KOPT-K1 (cell line): ENCODE measurements around the gene CBX4.

Experiments
- H3K27ac ChIP-seq: fragments of 200-600 bp; sonication (generic); 2 replicates; pipeline ENCODE4 v1.5.1; 2016; ENCODE audit warnings: antibody characterized with exemption, mild to moderate bottlenecking, low read depth, low read length; ENCODE audit not compliant: poor library complexity, severe bottlenecking
- H3K36me3 ChIP-seq: fragments of 200-600 bp; sonication (generic); 2 replicates; pipeline ENCODE4 v1.5.1; 2017; ENCODE audit warnings: antibody characterized with exemption, mild to moderate bottlenecking, low read length, moderate library complexity; ENCODE audit not compliant: insufficient read depth
- H3K9me3 ChIP-seq: fragments of 200-600 bp; sonication (generic); 2 replicates; pipeline ENCODE4 v1.5.1; 2017; ENCODE audit warnings: antibody characterized with exemption, low read length, mild to moderate bottlenecking; ENCODE audit not compliant: insufficient read depth, poor library complexity, severe bottlenecking

CBX4 gene

GRCh38 chr17:79837888-79838521 lies 1.2 kb downstream of the CBX4 start:
- Histone ChIP-seq H3K36me3 (peaks cover 35% of the 10 kb centered on the region), H3K27ac (peak overlapping the region; percentile 76), H3K9me3 (peaks cover 6% of the 10 kb centered on the region)

- H3K9me3 ChIP-seq = no peaks in the 10 kb centered on the region
- peaks cover 37% of the 10 kb centered on the region for H3K36me3 ChIP-seq
- peak overlapping the region; percentile 76 for H3K27ac ChIP-seq
These were observed 2.0 kb downstream of the CBX4 start for GRCh38 chr17:79836972-79837887.

- H3K9me3 ChIP-seq = no peaks in the 10 kb centered on the region
- H3K36me3 ChIP-seq = peaks cover 37% of the 10 kb centered on the region
- peak overlapping the region; percentile 76 for H3K27ac ChIP-seq
These were observed 2.7 kb downstream of the CBX4 start for GRCh38 chr17:79836510-79836971.

GRCh38 chr17:79835953-79836509 lies 3.2 kb downstream of the CBX4 start:
- no peaks in the 10 kb centered on the region for H3K9me3 ChIP-seq
- peak overlapping the region; percentile 76 for H3K27ac ChIP-seq
- peaks cover 37% of the 10 kb centered on the region for H3K36me3 ChIP-seq

- H3K9me3 ChIP-seq = no peaks in the 10 kb centered on the region
- H3K36me3 ChIP-seq = peaks cover 37% of the 10 kb centered on the region
- H3K27ac ChIP-seq = no peak overlapping the region
These were observed 3.8 kb downstream of the CBX4 start for GRCh38 chr17:79835470-79835899.

GRCh38 chr17:79834565-79835469 lies 4.4 kb downstream of the CBX4 start:
- Histone ChIP-seq H3K27ac (no peak overlapping the region), H3K36me3 (peaks cover 37% of the 10 kb centered on the region), H3K9me3 (no peaks in the 10 kb centered on the region)

- H3K27ac ChIP-seq = no peak overlapping the region
- no peaks in the 10 kb centered on the region for H3K9me3 ChIP-seq
- peaks cover 37% of the 10 kb centered on the region for H3K36me3 ChIP-seq
These were observed 5.3 kb downstream of the CBX4 start for GRCh38 chr17:79833744-79834564.

- Histone ChIP-seq H3K9me3 (no peaks in the 10 kb centered on the region), H3K27ac (no peak overlapping the region), H3K36me3 (peaks cover 37% of the 10 kb centered on the region)
These were observed 6.2 kb downstream of the CBX4 start for GRCh38 chr17:79833110-79833450.

GRCh38 chr17:79832218-79833109 lies 6.8 kb downstream of the CBX4 start:
- H3K9me3 ChIP-seq = no peaks in the 10 kb centered on the region
- H3K36me3 ChIP-seq = peaks cover 37% of the 10 kb centered on the region
- H3K27ac ChIP-seq = no peak overlapping the region

GRCh38 chr17:79831265-79832217 lies 7.7 kb downstream of the CBX4 start:
- Histone ChIP-seq H3K9me3 (no peaks in the 10 kb centered on the region), H3K27ac (no peak overlapping the region)

GRCh38 chr17:79830763-79831264 lies 8.4 kb downstream of the CBX4 start:
- Histone ChIP-seq H3K27ac (no peak overlapping the region), H3K9me3 (no peaks in the 10 kb centered on the region), H3K36me3 (peaks cover 30% of the 10 kb centered on the region)

More at GRCh38 chr17:79831265-79832217, 7.7 kb downstream of the CBX4 start:
- peaks cover 37% of the 10 kb centered on the region for H3K36me3 ChIP-seq

- Histone ChIP-seq H3K36me3 (peaks cover 25% of the 10 kb centered on the region), H3K9me3 (no peaks in the 10 kb centered on the region), H3K27ac (no peak overlapping the region)
These were observed 8.9 kb downstream of the CBX4 start for GRCh38 chr17:79830303-79830702.
